ENCODE data around the gene LRWD1. TPM values are rescaled to one million over a fixed set of nuclear protein-coding genes. Genes with fewer than 3 reads are reported as not detected.
"Not testable (repeated sequence)": the region's sequence is repeated elsewhere in the genome, so short reads cannot be mapped to it uniquely, and the experiment has no call there.

LRWD1 gene
- total and polyA plus RNA-seq, 2 of the 4 experiments (the other 2 are of a cell fraction), result 20.3 to 27.2 TPM

DNA sequence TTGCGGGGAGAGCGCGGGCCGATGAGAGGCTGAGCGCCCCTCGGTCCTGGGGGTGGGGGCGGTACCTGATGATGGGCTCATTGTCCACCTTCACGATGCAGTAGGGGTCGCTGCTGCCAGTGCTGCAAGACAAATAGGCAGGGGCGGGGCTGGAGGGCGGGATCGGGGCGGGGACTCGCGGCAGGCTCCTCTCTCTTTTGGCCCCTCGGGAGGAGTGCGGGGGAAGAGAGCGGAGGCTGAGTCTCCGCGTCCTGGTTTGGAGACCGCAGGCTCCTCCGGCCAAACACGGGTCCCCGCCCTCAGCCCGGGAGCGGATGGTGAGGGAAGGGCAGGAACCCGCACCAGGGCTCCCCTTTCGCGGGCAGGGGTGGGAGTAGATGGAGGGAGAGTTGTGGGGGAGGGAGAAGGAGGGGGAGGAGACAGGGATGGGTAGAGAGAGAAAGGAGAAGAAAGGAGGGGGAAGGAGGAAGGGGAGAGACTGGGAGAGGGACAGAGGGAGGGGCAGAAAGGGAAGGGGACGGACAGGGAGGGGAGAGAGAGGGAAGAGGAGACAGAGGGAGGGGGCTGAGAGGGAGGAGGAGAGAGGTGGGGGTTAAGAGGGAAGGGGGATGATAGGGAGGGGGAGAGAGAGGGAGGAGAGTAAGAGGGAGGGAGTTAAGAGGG is 47.2 kb downstream of the LRWD1 start:
- H4K5ac ChIP-seq (ENCODE audit: low read depth, low read length); H3K18ac ChIP-seq (ENCODE audit: low read depth, low read length); H4K20me1 ChIP-seq (ENCODE audit: insufficient read depth, low read length); H2AK9ac ChIP-seq (replicated peaks; ENCODE audit: low read depth, low read length, poor library complexity); H3K14ac ChIP-seq (replicated peaks; ENCODE audit: low read depth, low read length); H3K27ac ChIP-seq (ENCODE audit: insufficient read depth, low read length); H3K9me3 ChIP-seq (ENCODE audit: control insufficient read depth, insufficient read depth, low read length); DNase-seq; H2BK20ac ChIP-seq (ENCODE audit: low read depth, low read length); H2AFZ ChIP-seq (replicated peaks; ENCODE audit: low read length, poor library complexity); H3K56ac ChIP-seq (ENCODE audit: extremely low read depth, insufficient read depth, low read length); H4K8ac ChIP-seq (ENCODE audit: low read depth in 2 of 2, low read length in 2 of 2); in situ Hi-C loops (cut with MboI; ENCODE audit: low sequenced_read_pairs); H2BK120ac ChIP-seq (ENCODE audit: low read depth, low read length); H3K4me1 ChIP-seq (ENCODE audit: control insufficient read depth, insufficient read depth, low read length); H2BK5ac ChIP-seq (ENCODE audit: low read depth, low read length, poor library complexity, severe bottlenecking); H2AK5ac ChIP-seq (ENCODE audit: low read depth, low read length); H3K23ac ChIP-seq (ENCODE audit: low read depth, low read length); BruUV-seq (replicated peaks); intact Hi-C loops (cut with micrococcal nuclease); H3K79me1 ChIP-seq (ENCODE audit: low read depth in 1 of 2, low read length in 2 of 2); CTCF ChIA-PET; H4K91ac ChIP-seq (ENCODE audit: insufficient read depth, low read depth, low read length); H3K9me1 ChIP-seq (ENCODE audit: insufficient read depth, low read length); dilution Hi-C loops (cut with HindIII; ENCODE audit: low sequenced_read_pairs, unreplicated experiment); POLR2A ChIA-PET (ENCODE audit: unreplicated experiment); H3K4me3 ChIP-seq (ENCODE audit: insufficient read depth, low read depth, low read length); H3K4ac ChIP-seq (ENCODE audit: low read depth, low read length); H3K36me3 ChIP-seq (ENCODE audit: control insufficient read depth, insufficient read depth, low read length); H3K27me3 ChIP-seq (ENCODE audit: control insufficient read depth, insufficient read depth, low read length); H3K4me2 ChIP-seq (ENCODE audit: low read depth, low read length); H3K9ac ChIP-seq (ENCODE audit: low read depth, low read length); H2BK15ac ChIP-seq (ENCODE audit: low read depth, low read length): not testable (repeated sequence)
- peak; percentile 80 for ATAC-seq (ENCODE audit: low read depth)
- WGBS, 2 experiments (ENCODE audit: extremely low coverage in 2 of 2, insufficient read length in 1 of 2), result no CpG with 5 or more reads among the region's 30 CpGs

Measured in IMR-90 (cell line).